IMR-90 (cell line): ENCODE data around the gene RPGR.

Source experiments
- BHLHE40 ChIP-seq: fragments of 150-350 bp; IDR thresholded peaks from 2 replicates; pipeline ENCODE4 v1.6.1; 2016; ENCODE audit warnings: mild to moderate bottlenecking, low read depth, low read length
- FOS ChIP-seq: fragments of 150-350 bp; IDR thresholded peaks from 2 replicates; pipeline ENCODE4 v1.6.1; 2016; ENCODE audit warnings: low read depth, low read length
- POLR2A ChIP-seq: IDR thresholded peaks from 2 replicates; pipeline ENCODE4 v1.6.1; 2012; ENCODE audit warnings: mild to moderate bottlenecking, low read depth, low read length
- RAD21 ChIP-seq: IDR thresholded peaks from 2 replicates; pipeline ENCODE4 v1.6.1; 2012; ENCODE audit warnings: low read length, improper control_type of control experiment
- RFX5 ChIP-seq: IDR thresholded peaks from 2 replicates; pipeline ENCODE4 v1.8.0; 2012; ENCODE audit warnings: low read depth, mild to moderate bottlenecking, low read length, moderate library complexity
- TF ChIP-seq, protein P1 (sequence below): conservative IDR thresholded peaks from 2 replicates; pipeline ENCODE4 v1.5.1; 2012; ENCODE audit warnings: mild to moderate bottlenecking, low read depth, low read length, improper control_type of control experiment
- TF ChIP-seq, protein P2 (sequence below): fragments of 150-350 bp; IDR thresholded peaks from 2 replicates; pipeline ENCODE4 v1.6.1; 2016; ENCODE audit warnings: low read depth, mild to moderate bottlenecking, low read length, moderate library complexity, borderline replicate concordance
- TF ChIP-seq, protein P3 (sequence below): fragments of 150-350 bp; IDR thresholded peaks from 2 replicates; pipeline ENCODE4 v1.6.1; 2017; ENCODE audit warnings: mild to moderate bottlenecking, antibody characterized with exemption, low read length, low read depth

DNA sequence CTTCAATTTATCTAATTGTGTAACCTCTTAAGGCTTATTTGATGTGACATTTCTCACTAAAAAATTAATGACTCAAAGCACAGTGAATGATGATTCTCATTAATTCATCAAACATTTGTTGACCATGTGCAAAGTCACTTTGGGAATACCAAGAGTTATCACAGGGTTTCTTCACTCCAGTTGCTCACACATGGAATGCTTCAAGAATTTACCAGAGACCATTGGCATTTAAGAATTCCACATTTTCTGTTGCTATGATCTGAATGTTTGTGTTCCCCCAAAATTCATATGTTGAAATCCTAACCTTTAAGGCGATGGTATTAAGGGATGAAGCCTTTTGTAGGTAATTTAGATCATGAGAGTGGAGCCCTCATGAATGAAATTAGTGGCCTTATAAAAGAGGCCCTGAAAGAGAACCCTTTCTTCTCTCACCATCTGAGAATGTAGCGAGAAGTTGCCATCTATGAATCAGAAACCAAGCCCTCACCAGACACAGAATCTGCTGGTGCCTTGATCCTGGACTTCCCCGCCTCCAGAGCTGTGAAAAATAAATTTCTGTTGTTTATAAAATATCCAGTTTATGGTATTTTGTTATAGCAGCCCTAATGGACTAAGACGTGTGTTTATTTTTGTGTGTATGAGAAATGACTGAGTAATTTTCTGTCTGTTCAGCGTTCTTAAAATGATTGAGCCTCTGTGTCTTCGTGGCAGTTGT, 90.3 kb downstream of the RPGR start:
- TF ChIP-seq, protein P1, sequence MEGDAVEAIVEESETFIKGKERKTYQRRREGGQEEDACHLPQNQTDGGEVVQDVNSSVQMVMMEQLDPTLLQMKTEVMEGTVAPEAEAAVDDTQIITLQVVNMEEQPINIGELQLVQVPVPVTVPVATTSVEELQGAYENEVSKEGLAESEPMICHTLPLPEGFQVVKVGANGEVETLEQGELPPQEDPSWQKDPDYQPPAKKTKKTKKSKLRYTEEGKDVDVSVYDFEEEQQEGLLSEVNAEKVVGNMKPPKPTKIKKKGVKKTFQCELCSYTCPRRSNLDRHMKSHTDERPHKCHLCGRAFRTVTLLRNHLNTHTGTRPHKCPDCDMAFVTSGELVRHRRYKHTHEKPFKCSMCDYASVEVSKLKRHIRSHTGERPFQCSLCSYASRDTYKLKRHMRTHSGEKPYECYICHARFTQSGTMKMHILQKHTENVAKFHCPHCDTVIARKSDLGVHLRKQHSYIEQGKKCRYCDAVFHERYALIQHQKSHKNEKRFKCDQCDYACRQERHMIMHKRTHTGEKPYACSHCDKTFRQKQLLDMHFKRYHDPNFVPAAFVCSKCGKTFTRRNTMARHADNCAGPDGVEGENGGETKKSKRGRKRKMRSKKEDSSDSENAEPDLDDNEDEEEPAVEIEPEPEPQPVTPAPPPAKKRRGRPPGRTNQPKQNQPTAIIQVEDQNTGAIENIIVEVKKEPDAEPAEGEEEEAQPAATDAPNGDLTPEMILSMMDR: no peak
- TF ChIP-seq, protein P2, sequence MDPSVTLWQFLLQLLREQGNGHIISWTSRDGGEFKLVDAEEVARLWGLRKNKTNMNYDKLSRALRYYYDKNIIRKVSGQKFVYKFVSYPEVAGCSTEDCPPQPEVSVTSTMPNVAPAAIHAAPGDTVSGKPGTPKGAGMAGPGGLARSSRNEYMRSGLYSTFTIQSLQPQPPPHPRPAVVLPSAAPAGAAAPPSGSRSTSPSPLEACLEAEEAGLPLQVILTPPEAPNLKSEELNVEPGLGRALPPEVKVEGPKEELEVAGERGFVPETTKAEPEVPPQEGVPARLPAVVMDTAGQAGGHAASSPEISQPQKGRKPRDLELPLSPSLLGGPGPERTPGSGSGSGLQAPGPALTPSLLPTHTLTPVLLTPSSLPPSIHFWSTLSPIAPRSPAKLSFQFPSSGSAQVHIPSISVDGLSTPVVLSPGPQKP: no peak
- TF ChIP-seq RFX5: no peak
- TF ChIP-seq POLR2A: no peak
- TF ChIP-seq, protein P3, sequence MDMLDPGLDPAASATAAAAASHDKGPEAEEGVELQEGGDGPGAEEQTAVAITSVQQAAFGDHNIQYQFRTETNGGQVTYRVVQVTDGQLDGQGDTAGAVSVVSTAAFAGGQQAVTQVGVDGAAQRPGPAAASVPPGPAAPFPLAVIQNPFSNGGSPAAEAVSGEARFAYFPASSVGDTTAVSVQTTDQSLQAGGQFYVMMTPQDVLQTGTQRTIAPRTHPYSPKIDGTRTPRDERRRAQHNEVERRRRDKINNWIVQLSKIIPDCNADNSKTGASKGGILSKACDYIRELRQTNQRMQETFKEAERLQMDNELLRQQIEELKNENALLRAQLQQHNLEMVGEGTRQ: no peak
- TF ChIP-seq FOS: no peak
- no peak for TF ChIP-seq BHLHE40
- no peak for TF ChIP-seq RAD21
